Measurements from ENCODE around the gene FAM107A. TPM values are rescaled to one million over a fixed set of nuclear protein-coding genes. Genes with fewer than 3 reads are reported as not detected.

FAM107A gene
- total and polyA plus RNA-seq, 5 donors from 2014 or later: not detected

- Mint-ChIP-seq H3K9me3 (peaks cover 0 to 2% (median 0%) of the 10 kb centered on the region in 7 donors), H3K27ac (no peak overlapping the region), H3K27me3 (peaks cover 25% of the 10 kb centered on the region), H3K4me3 (no peak overlapping the region), H3K4me1 (no peaks in the 10 kb centered on the region), H3K36me3 (peaks cover 4% of the 10 kb centered on the region)
- Histone ChIP-seq H3K9me3 (ENCODE audit: control insufficient read depth in 2 of 2, low read length in 2 of 2) (no peaks in the 10 kb centered on the region), H3K4me1 (ENCODE audit: control insufficient read depth, insufficient read depth, low read length, poor library complexity, severe bottlenecking) (no peaks in the 10 kb centered on the region), H3K27me3 (ENCODE audit: control insufficient read depth, insufficient read depth, low read length) (peaks cover 13% of the 10 kb centered on the region), H3K27ac (ENCODE audit: insufficient read depth, low read length, poor library complexity, severe bottlenecking) (no peak overlapping the region), H3K36me3 (ENCODE audit: control insufficient read depth, insufficient read depth, low read length) (no peaks in the 10 kb centered on the region), H3K4me3 (ENCODE audit: low read depth, low read length) (no peak overlapping the region)
- no peak for ATAC-seq (ENCODE audit: low read depth in 2 of 2)
- DNase-seq: no peak
Measured at GRCh38 chr3:58591517-58592510, 14.6 kb upstream of the FAM107A start.

- ATAC-seq (ENCODE audit: low read depth in 2 of 2) (no peak), DNase-seq (no peak)
- peaks cover 0 to 6% (median 0%) of the 10 kb centered on the region in 7 donors for H3K9me3 Mint-ChIP-seq
- H3K36me3 ChIP-seq (ENCODE audit: control insufficient read depth, insufficient read depth, low read length): no peaks in the 10 kb centered on the region
- H3K4me1 ChIP-seq (ENCODE audit: control insufficient read depth, insufficient read depth, low read length, poor library complexity, severe bottlenecking): peaks cover 13% of the 10 kb centered on the region
- no peak overlapping the region for H3K27ac Mint-ChIP-seq
- H3K27ac ChIP-seq (ENCODE audit: insufficient read depth, low read length, poor library complexity, severe bottlenecking): no peak overlapping the region
- peaks cover 53% of the 10 kb centered on the region for H3K27me3 Mint-ChIP-seq
- H3K9me3 ChIP-seq (ENCODE audit: control insufficient read depth in 2 of 2, low read length in 2 of 2): no peaks in the 10 kb centered on the region
- peaks cover 4% of the 10 kb centered on the region for H3K36me3 Mint-ChIP-seq
- H3K4me1 Mint-ChIP-seq: peaks cover 0 to 19% (median 1%) of the 10 kb centered on the region in 4 donors
- H3K4me3 Mint-ChIP-seq: peak overlapping the region in 1 of 4 donors; percentile 79
- H3K4me3 ChIP-seq (ENCODE audit: low read depth, low read length): no peak overlapping the region
- H3K27me3 ChIP-seq (ENCODE audit: control insufficient read depth, insufficient read depth, low read length): peaks cover 23% of the 10 kb centered on the region
Measured at GRCh38 chr3:58588030-58588614, 10.9 kb upstream of the FAM107A start.

GRCh38 chr3:58586776-58587192 is 9.6 kb upstream of the FAM107A start:
- Histone ChIP-seq H3K9me3 (ENCODE audit: control insufficient read depth in 2 of 2, low read length in 2 of 2) (no peaks in the 10 kb centered on the region), H3K4me3 (ENCODE audit: low read depth, low read length) (no peak overlapping the region), H3K4me1 (ENCODE audit: control insufficient read depth, insufficient read depth, low read length, poor library complexity, severe bottlenecking) (peaks cover 13% of the 10 kb centered on the region), H3K27me3 (ENCODE audit: control insufficient read depth, insufficient read depth, low read length) (peaks cover 23% of the 10 kb centered on the region), H3K36me3 (ENCODE audit: control insufficient read depth, insufficient read depth, low read length) (no peaks in the 10 kb centered on the region), H3K27ac (ENCODE audit: insufficient read depth, low read length, poor library complexity, severe bottlenecking) (no peak overlapping the region)
- Mint-ChIP-seq H3K27me3 (peaks cover 58% of the 10 kb centered on the region), H3K36me3 (peaks cover 4% of the 10 kb centered on the region), H3K4me1 (peaks cover 0 to 19% (median 1%) of the 10 kb centered on the region in 4 donors), H3K9me3 (peaks cover 0 to 6% (median 0%) of the 10 kb centered on the region in 7 donors), H3K4me3 (no peak overlapping the region), H3K27ac (no peak overlapping the region)
- DNase-seq: no peak
- ATAC-seq (ENCODE audit: low read depth in 2 of 2): no peak

GRCh38 chr3:58585994-58586393 is 8.8 kb upstream of the FAM107A start:
- Histone ChIP-seq H3K27ac (ENCODE audit: insufficient read depth, low read length, poor library complexity, severe bottlenecking) (no peak overlapping the region), H3K4me3 (ENCODE audit: low read depth, low read length) (no peak overlapping the region), H3K36me3 (ENCODE audit: control insufficient read depth, insufficient read depth, low read length) (no peaks in the 10 kb centered on the region), H3K27me3 (ENCODE audit: control insufficient read depth, insufficient read depth, low read length) (peaks cover 23% of the 10 kb centered on the region), H3K4me1 (ENCODE audit: control insufficient read depth, insufficient read depth, low read length, poor library complexity, severe bottlenecking) (peaks cover 13% of the 10 kb centered on the region), H3K9me3 (ENCODE audit: control insufficient read depth in 2 of 2, low read length in 2 of 2) (no peaks in the 10 kb centered on the region)
- DNase-seq: no peak
- Mint-ChIP-seq H3K4me1 (peaks cover 0 to 19% (median 1%) of the 10 kb centered on the region in 4 donors), H3K27me3 (peaks cover 61% of the 10 kb centered on the region), H3K27ac (no peak overlapping the region), H3K9me3 (peaks cover 0 to 6% (median 0%) of the 10 kb centered on the region in 7 donors), H3K4me3 (peak overlapping the region; percentile 13 to 92 (median 89)), H3K36me3 (peaks cover 4% of the 10 kb centered on the region)
- ATAC-seq (ENCODE audit: low read depth in 2 of 2): no peak

GRCh38 chr3:58585005-58585786 is 8.0 kb upstream of the FAM107A start:
- Histone ChIP-seq H3K9me3 (ENCODE audit: control insufficient read depth in 2 of 2, low read length in 2 of 2) (no peaks in the 10 kb centered on the region), H3K27ac (ENCODE audit: insufficient read depth, low read length, poor library complexity, severe bottlenecking) (no peak overlapping the region), H3K4me3 (ENCODE audit: low read depth, low read length) (peak overlapping the region; percentile 84), H3K36me3 (ENCODE audit: control insufficient read depth, insufficient read depth, low read length) (no peaks in the 10 kb centered on the region), H3K4me1 (ENCODE audit: control insufficient read depth, insufficient read depth, low read length, poor library complexity, severe bottlenecking) (peaks cover 13% of the 10 kb centered on the region), H3K27me3 (ENCODE audit: control insufficient read depth, insufficient read depth, low read length) (peaks cover 23% of the 10 kb centered on the region)
- ATAC-seq (ENCODE audit: low read depth in 2 of 2): peak; percentile 67 to 79
- Mint-ChIP-seq H3K27ac (no peak overlapping the region), H3K4me3 (peak overlapping the region; percentile 88 to 93 (median 90)), H3K36me3 (peaks cover 4% of the 10 kb centered on the region), H3K4me1 (peaks cover 0 to 19% (median 1%) of the 10 kb centered on the region in 4 donors), H3K27me3 (peaks cover 61% of the 10 kb centered on the region), H3K9me3 (peaks cover 0 to 6% (median 0%) of the 10 kb centered on the region in 7 donors)
- DNase-seq: peak; percentile 9 to 59 (median 13)

GRCh38 chr3:58584690-58585004 is 7.5 kb upstream of the FAM107A start:
- H3K27ac Mint-ChIP-seq: no peak overlapping the region
- Histone ChIP-seq H3K4me3 (ENCODE audit: low read depth, low read length) (peak overlapping the region; percentile 84), H3K9me3 (ENCODE audit: control insufficient read depth in 2 of 2, low read length in 2 of 2) (no peaks in the 10 kb centered on the region), H3K27me3 (ENCODE audit: control insufficient read depth, insufficient read depth, low read length) (peaks cover 23% of the 10 kb centered on the region), H3K36me3 (ENCODE audit: control insufficient read depth, insufficient read depth, low read length) (no peaks in the 10 kb centered on the region), H3K27ac (ENCODE audit: insufficient read depth, low read length, poor library complexity, severe bottlenecking) (no peak overlapping the region), H3K4me1 (ENCODE audit: control insufficient read depth, insufficient read depth, low read length, poor library complexity, severe bottlenecking) (peaks cover 13% of the 10 kb centered on the region)
- H3K36me3 Mint-ChIP-seq: peaks cover 4% of the 10 kb centered on the region
- H3K4me3 Mint-ChIP-seq: peak overlapping the region; percentile 88 to 93 (median 90)
- peaks cover 0 to 6% (median 0%) of the 10 kb centered on the region in 7 donors for H3K9me3 Mint-ChIP-seq
- DNase-seq: peak in 1 of 3 donors; percentile 16
- H3K27me3 Mint-ChIP-seq: peaks cover 61% of the 10 kb centered on the region
- ATAC-seq (ENCODE audit: low read depth in 2 of 2): no peak
- H3K4me1 Mint-ChIP-seq: peaks cover 0 to 19% (median 1%) of the 10 kb centered on the region in 4 donors

- Histone ChIP-seq H3K27me3 (ENCODE audit: control insufficient read depth, insufficient read depth, low read length) (peaks cover 11% of the 10 kb centered on the region), H3K27ac (ENCODE audit: insufficient read depth, low read length, poor library complexity, severe bottlenecking) (no peak overlapping the region), H3K36me3 (ENCODE audit: control insufficient read depth, insufficient read depth, low read length) (no peaks in the 10 kb centered on the region), H3K4me1 (ENCODE audit: control insufficient read depth, insufficient read depth, low read length, poor library complexity, severe bottlenecking) (peaks cover 13% of the 10 kb centered on the region), H3K4me3 (ENCODE audit: low read depth, low read length) (no peak overlapping the region), H3K9me3 (ENCODE audit: control insufficient read depth in 2 of 2, low read length in 2 of 2) (no peaks in the 10 kb centered on the region)
- H3K4me3 Mint-ChIP-seq: peak overlapping the region in 2 of 4 donors; percentile 29 to 53
- H3K27ac Mint-ChIP-seq: no peak overlapping the region
- peaks cover 0 to 19% (median 1%) of the 10 kb centered on the region in 4 donors for H3K4me1 Mint-ChIP-seq
- no peaks in the 10 kb centered on the region for H3K36me3 Mint-ChIP-seq
- peaks cover 0 to 5% (median 0%) of the 10 kb centered on the region in 7 donors for H3K9me3 Mint-ChIP-seq
- H3K27me3 Mint-ChIP-seq: peaks cover 51% of the 10 kb centered on the region
- no peak for ATAC-seq (ENCODE audit: low read depth in 2 of 2)
- no peak for DNase-seq
Measured at GRCh38 chr3:58581328-58582091, 4.3 kb upstream of the FAM107A start.
